ENCODE results near the gene EDRF1.

The EDRF1 gene

DNA sequence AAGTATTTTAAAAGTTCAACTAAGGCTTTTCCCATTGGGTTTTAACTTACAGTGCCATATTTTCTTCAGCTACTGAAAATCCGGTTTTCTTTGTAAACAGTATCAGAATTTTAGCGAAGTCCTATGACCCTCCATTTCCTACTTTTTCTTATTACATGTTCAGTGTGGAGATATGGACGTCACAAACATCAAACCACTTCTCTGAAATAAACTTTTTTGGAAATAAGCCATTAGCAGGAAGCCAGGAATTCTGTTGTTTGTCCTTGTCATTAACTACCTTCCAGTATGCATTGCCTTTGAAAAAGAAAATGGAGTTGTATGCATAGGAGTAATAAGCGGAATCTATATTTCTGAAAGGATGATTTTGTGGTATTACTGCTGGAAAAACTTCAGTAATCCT is 47.0 kb downstream of the EDRF1 start:
- no peak overlapping the region for H3K27ac ChIP-seq
- TF ChIP-seq CTCF (conservative IDR thresholded peaks at IDR 0.05) (no peak), ZFX (IDR thresholded peaks at IDR 0.05) (no peak)

GRCh38 chr10:125768219-125768855 is 48.8 kb downstream of the EDRF1 start:
- H3K27ac ChIP-seq: no peak overlapping the region
- TF ChIP-seq ZFX (IDR thresholded peaks at IDR 0.05) (no peak), CTCF (conservative IDR thresholded peaks at IDR 0.05) (no peak)

DNA sequence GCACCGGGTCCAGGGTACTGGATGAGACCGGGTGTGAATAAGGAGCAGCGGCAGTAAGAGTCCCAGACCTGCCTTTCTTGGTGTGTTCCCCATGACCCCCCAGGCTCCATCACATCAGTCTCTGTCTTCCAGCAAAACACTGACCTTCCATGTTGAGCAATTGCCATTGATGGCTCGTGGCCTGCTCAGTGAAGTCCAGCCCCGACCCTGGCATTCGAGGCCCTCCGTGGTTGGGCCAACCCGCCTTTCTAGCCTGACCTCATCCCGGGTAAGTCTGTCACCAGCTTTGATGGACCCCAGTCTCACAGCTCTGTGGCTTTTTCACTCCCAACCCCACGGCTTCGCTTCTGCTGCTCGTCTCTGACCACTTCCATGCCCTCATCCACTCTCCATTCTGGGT is 49.7 kb downstream of the EDRF1 start:
- H3K27ac ChIP-seq: no peak overlapping the region
- TF ChIP-seq ZFX (IDR thresholded peaks at IDR 0.05): no peak

GRCh38 chr10:125770844-125771243 is 51.3 kb downstream of the EDRF1 start:
- TF ChIP-seq CTCF (conservative IDR thresholded peaks at IDR 0.05) (no peak), ZFX (IDR thresholded peaks at IDR 0.05) (no peak)
- no peak overlapping the region for H3K27ac ChIP-seq

- no peak for TF ChIP-seq CTCF (conservative IDR thresholded peaks at IDR 0.05)
- no peak for TF ChIP-seq ZFX (IDR thresholded peaks at IDR 0.05)
- H3K27ac ChIP-seq: no peak overlapping the region
These were observed 52.8 kb downstream of the EDRF1 start for GRCh38 chr10:125772112-125772863.

DNA sequence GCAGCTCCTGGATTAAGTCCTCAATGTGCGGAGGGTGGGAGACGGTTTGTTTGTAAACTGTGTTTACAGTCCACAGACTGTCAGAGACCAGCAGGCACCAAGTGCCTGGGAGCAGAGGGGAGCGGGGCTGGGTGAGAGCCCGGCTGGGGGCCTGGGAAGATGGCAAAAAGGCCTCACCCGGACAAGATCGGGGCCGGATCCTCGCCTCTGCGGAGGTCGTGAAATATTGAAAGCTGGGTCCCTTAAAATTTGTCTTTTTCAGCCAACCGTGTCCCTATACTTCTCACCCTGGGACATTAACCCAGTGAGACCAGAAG is 53.3 kb downstream of the EDRF1 start:
- TF ChIP-seq CTCF (conservative IDR thresholded peaks at IDR 0.05) (no peak), ZFX (IDR thresholded peaks at IDR 0.05) (no peak)
- H3K27ac ChIP-seq: no peak overlapping the region

DNA sequence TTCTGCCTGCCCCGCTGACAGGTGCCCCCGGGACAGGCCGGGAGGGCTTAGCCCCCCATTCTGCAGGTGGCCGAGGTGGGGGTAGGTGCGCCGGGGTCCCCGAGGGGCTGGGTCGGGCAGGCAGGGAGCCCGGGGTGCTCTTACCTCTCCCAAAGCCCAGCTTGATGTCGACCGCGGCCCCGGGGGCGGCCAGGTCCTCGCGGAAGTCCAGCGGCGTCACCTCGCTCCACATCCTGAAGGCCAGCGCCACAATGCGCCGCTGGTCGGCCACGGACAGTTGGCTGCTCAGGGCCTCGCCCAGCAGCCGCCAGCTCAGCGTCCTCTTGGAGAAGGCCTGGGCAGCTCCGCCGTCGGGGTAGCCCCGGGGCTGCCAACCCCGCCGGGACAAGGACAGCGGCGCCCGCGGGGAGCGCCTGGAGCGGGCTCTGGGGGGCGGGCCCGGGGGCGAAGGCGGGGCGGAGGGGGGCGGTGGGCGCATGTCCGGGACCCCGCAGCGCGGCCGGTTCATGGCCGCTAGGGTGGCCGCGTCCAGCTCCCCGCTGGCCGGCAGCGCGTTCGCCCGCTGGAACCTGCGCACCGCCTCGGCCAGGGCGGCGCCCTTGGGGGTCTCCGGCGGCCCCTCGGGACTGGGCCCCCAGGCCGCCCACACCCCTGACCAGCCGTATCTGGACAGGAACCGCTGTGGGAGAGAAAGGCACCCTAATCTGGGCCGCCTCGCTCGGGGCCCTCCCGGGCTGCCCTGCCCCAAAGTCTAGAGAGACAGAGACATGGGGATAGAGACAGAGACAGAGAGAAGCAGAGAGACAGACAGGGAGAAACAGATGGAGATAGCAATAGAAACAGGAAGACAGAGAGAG is 54.4 kb downstream of the EDRF1 start:
- TF ChIP-seq ZFX (IDR thresholded peaks at IDR 0.05) (no peak), CTCF (conservative IDR thresholded peaks at IDR 0.05) (no peak)
- no peak overlapping the region for H3K27ac ChIP-seq
